Tibial nerve (tissue), 4 donors: ENCODE results near the gene TBC1D16. TPM values are rescaled to one million over a fixed set of nuclear protein-coding genes. Genes with fewer than 3 reads are reported as not detected.

Source experiments
- DNase-seq, 2 donors: peaks; one replicate each; pipeline ENCODE4 v3.0.0-alpha.2; 2019; ENCODE audit warnings: low spot score in 2 of 2
- H3K27ac ChIP-seq, 4 donors: fragments of 200-600 bp; sonication (generic) in 3 of 4; one replicate each; pipeline ENCODE4 v1.5.1; 2017 to 2019; ENCODE audit warnings: mild to moderate bottlenecking in 1 of 4
- H3K27me3 ChIP-seq, 2 donors: fragments of 200-600 bp; sonication (generic) in 1 of 2; one replicate each; pipeline versions ENCODE4 v1.5.1 to v1.6.0; 2017 to 2019
- H3K36me3 ChIP-seq, 3 donors: fragments of 200-600 bp; sonication (generic); one replicate each; pipeline ENCODE4 v1.5.1; 2018 to 2019
- H3K4me1 ChIP-seq, 4 donors: fragments of 200-600 bp; sonication (generic) in 3 of 4; one replicate each; pipeline ENCODE4 v1.5.1; 2017 to 2019
- H3K4me3 ChIP-seq, 4 donors: fragments of 200-600 bp; sonication (generic) in 3 of 4; one replicate each; pipeline ENCODE4 v1.5.1; 2017 to 2019; ENCODE audit warnings: mild to moderate bottlenecking in 1 of 4, moderate library complexity in 1 of 4
- H3K9me3 ChIP-seq, 4 donors: fragments of 200-600 bp; sonication (generic) in 3 of 4; one replicate each; pipeline ENCODE4 v1.5.1; 2017 to 2019
- EP300 ChIP-seq, 2 donors: sonication (generic); formaldehyde crosslinking; IDR thresholded peaks; one replicate each; pipeline ENCODE4 v1.6.1; 2017; ENCODE audit warnings: antibody characterized with exemption in 2 of 2, mild to moderate bottlenecking in 1 of 2
- POLR2A ChIP-seq, 2 donors: fragments of 450-650 bp; IDR thresholded peaks; one replicate each; pipeline ENCODE4 v1.6.1; 2017; ENCODE audit warnings: antibody characterized with exemption in 2 of 2, mild to moderate bottlenecking in 2 of 2, moderate library complexity in 2 of 2
- WGBS, 2 donors: methylation state at CpG; one replicate each; pipeline ENCODE4 v1.1.5; 2018; 5-methylcytosine and 5-hydroxymethylcytosine counted together
- total RNA-seq, 4 donors: library from RNA; depleted of rRNA; stranded (reverse); fragments of >200 nt; gene quantifications; one replicate each; pipeline ENCODE4 v1.1.0, GENCODE V29; 2016
- TF ChIP-seq, protein P1 (sequence below), 5 experiments: fragments of 200-600 bp in 3 of 5; fragments of 450-650 bp in 2 of 5; sonication (generic) in 3 of 5; IDR thresholded peaks; one replicate each; pipeline ENCODE4 v1.5.1; 2016 to 2019; ENCODE audit warnings: antibody characterized with exemption in 5 of 5, mild to moderate bottlenecking in 3 of 5, moderate library complexity in 2 of 5

Gene TBC1D16
- total RNA-seq, 4 donors from 2014 or later, result 48.3 to 68.4 (median 58.1) TPM

DNA sequence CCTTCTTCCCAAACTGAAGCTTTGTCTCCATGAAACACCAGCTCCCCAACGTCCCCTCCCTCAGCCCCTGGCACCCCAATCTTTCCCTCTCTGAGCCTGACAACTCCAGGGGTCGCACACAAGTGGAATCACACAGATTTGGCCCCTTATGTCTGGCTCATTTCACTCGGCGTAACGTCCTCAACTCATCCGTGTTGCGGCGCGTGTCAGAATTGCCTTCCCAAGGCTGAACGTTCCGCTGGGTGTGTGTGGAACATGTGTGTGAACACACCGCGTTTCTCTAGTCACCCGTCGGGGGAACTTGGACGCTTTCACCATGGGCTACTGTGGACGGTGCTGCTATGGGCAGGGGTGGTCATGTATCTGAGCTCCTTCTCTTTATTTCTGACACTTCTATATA, 45.0 kb downstream of the TBC1D16 start:
- Histone ChIP-seq H3K9me3 (no peaks in the 10 kb centered on the region), H3K27ac (no peak overlapping the region), H3K4me3 (no peak overlapping the region), H3K27me3 (no peaks in the 10 kb centered on the region), H3K4me1 (peaks cover 3 to 72% (median 45%) of the 10 kb centered on the region in 4 donors), H3K36me3 (no peaks in the 10 kb centered on the region)
- TF ChIP-seq, protein P1, sequence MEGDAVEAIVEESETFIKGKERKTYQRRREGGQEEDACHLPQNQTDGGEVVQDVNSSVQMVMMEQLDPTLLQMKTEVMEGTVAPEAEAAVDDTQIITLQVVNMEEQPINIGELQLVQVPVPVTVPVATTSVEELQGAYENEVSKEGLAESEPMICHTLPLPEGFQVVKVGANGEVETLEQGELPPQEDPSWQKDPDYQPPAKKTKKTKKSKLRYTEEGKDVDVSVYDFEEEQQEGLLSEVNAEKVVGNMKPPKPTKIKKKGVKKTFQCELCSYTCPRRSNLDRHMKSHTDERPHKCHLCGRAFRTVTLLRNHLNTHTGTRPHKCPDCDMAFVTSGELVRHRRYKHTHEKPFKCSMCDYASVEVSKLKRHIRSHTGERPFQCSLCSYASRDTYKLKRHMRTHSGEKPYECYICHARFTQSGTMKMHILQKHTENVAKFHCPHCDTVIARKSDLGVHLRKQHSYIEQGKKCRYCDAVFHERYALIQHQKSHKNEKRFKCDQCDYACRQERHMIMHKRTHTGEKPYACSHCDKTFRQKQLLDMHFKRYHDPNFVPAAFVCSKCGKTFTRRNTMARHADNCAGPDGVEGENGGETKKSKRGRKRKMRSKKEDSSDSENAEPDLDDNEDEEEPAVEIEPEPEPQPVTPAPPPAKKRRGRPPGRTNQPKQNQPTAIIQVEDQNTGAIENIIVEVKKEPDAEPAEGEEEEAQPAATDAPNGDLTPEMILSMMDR (IDR thresholded peaks at IDR 0.05), result no peak
- TF ChIP-seq EP300 (IDR thresholded peaks at IDR 0.05), result no peak
- no peak for TF ChIP-seq POLR2A (IDR thresholded peaks at IDR 0.05)
- DNase-seq, result no peak
- WGBS, 2 donors, result 81 to 86% methylated on average over 17 of the region's 17 CpGs

DNA sequence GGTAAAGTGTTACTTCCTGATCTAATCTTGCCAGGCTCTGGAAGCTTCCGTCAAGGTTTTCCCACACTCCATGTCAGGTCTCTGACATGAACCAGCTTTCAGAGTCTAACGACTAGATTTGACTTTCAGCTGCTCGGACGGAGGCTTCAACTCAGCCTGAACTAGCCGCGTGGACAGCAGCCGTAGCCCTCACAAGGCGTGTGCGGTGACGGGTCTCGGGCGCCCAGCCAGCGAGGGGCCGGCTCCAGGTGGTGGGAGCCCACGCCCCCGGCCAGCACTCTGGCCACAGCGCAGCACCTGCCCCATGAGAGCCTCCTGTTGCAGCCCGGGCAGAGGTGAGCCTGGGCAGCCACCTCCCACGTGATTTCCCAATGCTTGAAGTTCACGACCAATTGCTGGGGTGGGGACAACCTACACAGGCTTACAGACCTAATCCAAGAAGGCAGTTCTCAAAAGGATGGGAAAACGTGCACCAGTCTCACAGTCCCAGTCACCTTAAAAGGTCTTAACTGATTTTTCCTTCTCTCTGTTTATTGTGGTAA, 45.5 kb downstream of the TBC1D16 start:
- Histone ChIP-seq H3K4me1 (peaks cover 3 to 72% (median 45%) of the 10 kb centered on the region in 4 donors), H3K9me3 (no peaks in the 10 kb centered on the region), H3K27me3 (no peaks in the 10 kb centered on the region), H3K36me3 (no peaks in the 10 kb centered on the region), H3K27ac (no peak overlapping the region), H3K4me3 (no peak overlapping the region)
- no peak for DNase-seq
- TF ChIP-seq EP300 (IDR thresholded peaks at IDR 0.05) (no peak), POLR2A (IDR thresholded peaks at IDR 0.05) (no peak)
- TF ChIP-seq, protein P1 (IDR thresholded peaks at IDR 0.05), result no peak
- 76 to 82% methylated on average over 19 to 21 of the region's 21 CpGs for WGBS, 2 donors

DNA sequence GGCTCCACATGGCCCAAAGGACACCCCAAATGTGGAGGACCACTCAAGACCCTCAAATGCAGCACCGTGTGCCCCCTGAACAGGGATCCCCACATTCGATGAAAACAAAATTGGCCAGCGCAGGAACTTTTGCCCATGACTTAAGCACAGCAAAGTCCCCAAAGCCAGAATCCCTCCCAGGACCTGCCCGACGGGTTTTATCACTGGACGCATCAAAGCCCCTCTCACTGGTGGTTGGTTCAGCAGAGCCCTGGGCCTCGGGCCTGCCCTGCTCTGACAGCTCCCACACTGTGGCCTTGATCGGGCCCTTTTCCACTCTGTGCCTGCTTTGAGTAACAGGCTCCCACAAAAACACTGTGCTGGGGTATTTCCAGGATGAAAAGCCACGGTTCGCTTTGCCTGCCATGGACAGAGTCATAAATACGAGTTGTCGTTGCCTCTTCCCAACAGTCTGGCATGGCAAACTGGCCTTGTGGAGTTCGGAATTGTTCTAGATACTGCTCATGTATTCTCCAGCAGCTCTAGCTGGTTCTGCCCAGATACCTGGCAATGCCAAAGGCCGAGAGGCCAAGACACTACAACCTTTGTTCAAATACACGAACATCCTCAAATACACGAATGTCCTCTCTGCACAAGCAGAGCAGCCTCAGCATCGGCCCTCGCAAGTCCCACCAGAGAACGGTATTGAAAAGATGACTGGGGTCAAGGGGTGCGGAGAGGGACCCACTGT, 46.4 kb downstream of the TBC1D16 start:
- no peak for DNase-seq
- TF ChIP-seq EP300 (IDR thresholded peaks at IDR 0.05) (no peak), POLR2A (IDR thresholded peaks at IDR 0.05) (no peak)
- TF ChIP-seq, protein P1 (IDR thresholded peaks at IDR 0.05), result no peak
- Histone ChIP-seq H3K27ac (peak overlapping the region in 1 of 4 donors; percentile 66), H3K27me3 (no peaks in the 10 kb centered on the region), H3K4me3 (no peak overlapping the region), H3K36me3 (no peaks in the 10 kb centered on the region), H3K9me3 (no peaks in the 10 kb centered on the region), H3K4me1 (peaks cover 3 to 71% (median 43%) of the 10 kb centered on the region in 4 donors)
- 92 to 96% methylated on average over 19 to 20 of the region's 20 CpGs for WGBS, 2 donors

DNA sequence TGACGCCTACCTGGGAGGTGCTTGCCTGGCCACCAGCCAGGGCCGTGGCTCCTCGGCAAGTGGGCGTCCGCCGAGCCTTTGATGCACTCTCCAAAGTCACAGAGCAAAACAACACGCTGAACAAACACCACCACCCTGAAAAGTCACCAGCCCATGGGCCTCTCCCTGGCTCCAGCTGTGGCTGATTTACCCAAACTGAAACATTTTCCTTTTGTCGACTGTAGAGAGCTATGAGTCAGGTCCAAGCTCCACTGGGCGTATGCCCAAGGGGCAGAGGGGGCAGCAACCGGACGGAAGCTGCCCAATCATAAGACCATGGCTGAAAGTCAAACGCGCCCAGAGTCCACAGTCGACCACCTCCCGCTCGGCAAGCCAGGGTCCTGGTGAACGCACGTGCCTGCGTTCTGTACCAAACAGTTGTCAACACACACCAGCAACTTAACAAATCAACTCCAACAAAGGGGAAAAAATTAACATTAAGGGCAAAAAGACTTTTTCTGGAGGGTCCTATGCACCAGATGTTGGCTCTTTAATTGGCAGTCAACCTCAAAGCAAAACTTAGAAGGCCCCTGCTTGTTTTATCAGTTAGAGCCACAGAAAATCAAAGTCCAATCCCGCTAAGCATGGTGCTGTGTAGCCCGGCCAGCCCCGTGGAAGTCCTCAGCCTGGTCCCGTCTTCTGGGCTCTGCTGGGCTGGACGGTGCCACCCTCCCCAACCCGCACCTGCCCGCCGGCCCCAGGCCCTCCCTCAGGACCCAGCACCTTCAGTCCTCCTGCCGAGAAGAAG, 47.3 kb downstream of the TBC1D16 start:
- Histone ChIP-seq H3K27ac (peak overlapping the region in 3 of 4 donors; percentile 15 to 66 (median 27)), H3K4me1 (peaks cover 3 to 62% (median 34%) of the 10 kb centered on the region in 4 donors), H3K36me3 (no peaks in the 10 kb centered on the region), H3K27me3 (no peaks in the 10 kb centered on the region), H3K9me3 (no peaks in the 10 kb centered on the region), H3K4me3 (no peak overlapping the region)
- WGBS, 2 donors, result 41 to 54% methylated on average over 27 to 28 of the region's 28 CpGs
- no peak for DNase-seq
- TF ChIP-seq, protein P1 (IDR thresholded peaks at IDR 0.05), result no peak
- peak in 1 of 2 donors; percentile 17 for TF ChIP-seq EP300 (IDR thresholded peaks at IDR 0.05)

DNA sequence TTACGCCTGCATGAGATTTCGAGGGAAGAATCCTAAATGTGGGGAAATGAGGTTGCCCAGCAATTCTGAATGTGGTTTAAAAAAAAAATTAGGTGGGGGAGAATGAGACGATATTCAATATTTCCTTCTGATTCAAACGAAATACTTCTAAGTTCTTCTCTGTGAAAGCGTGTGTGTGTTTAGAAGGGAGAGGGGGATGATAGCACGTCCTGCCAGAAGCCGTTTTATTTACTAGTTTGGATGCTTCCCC, 47.8 kb downstream of the TBC1D16 start:
- Histone ChIP-seq H3K36me3 (no peaks in the 10 kb centered on the region), H3K4me3 (no peak overlapping the region), H3K4me1 (peaks cover 3 to 57% (median 31%) of the 10 kb centered on the region in 4 donors), H3K27me3 (no peaks in the 10 kb centered on the region), H3K27ac (peak overlapping the region in 3 of 4 donors; percentile 15 to 66 (median 27)), H3K9me3 (no peaks in the 10 kb centered on the region)
- WGBS, 2 donors, result 54 to 55% methylated on average over 7 of the region's 7 CpGs
- DNase-seq, result no peak
- TF ChIP-seq EP300 (IDR thresholded peaks at IDR 0.05) (no peak), POLR2A (IDR thresholded peaks at IDR 0.05) (no peak)
- TF ChIP-seq, protein P1 (IDR thresholded peaks at IDR 0.05), result no peak
